Ammon's horn (tissue), 1 donor: Measurements from ENCODE around the gene PLIN1.
A peak's percentile ranks its signal among the peaks of the same experiment; 100 is the strongest.

Experiments
- DNase-seq: peaks from one replicate; pipeline ENCODE4 v3.0.0-alpha.2; 2016; ENCODE audit warnings: low spot score

PLIN1 gene

DNA sequence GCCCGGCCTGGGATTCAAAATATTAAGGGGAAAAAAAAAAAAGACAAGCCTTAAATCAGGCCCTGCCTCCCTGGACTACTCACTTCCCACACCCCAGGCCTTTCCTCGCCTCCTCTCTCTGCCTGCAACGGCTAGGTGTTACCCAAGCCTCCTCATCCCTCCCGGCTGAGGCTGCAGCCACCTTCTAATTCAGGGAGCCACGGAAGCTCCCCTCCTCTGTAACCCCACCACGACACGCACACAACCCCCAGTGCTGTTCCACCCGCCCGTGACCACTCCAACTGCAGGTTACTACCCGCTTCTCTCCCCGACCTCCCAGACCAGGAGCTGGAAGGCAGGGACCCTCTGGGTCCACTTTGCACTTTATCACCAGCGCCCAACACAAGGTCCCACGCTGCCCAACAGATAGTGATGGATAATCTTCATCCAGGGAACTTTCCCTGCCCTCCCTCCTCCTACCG lies 24.8 kb downstream of the PLIN1 start:
- DNase-seq = no peak

DNA sequence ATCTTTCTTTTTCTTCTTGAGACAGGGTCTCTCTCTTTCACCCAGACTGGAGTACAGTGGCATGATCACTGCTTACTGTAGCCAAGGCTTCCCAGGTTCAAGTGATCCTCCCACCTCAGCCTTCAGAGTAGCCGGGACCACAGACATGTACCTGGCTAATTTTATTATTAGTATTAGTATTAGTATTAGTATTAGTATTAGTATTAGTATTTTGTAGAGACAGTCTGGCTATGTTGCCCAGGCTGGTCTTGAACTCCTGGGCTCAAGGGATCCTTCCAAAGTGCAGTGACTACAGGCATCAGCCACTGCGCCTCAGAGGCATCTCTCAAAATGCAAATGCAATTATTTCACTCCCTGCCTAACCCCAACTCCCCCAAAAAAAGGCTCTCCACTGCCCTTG lies 25.6 kb downstream of the PLIN1 start:
- no peak for DNase-seq

DNA sequence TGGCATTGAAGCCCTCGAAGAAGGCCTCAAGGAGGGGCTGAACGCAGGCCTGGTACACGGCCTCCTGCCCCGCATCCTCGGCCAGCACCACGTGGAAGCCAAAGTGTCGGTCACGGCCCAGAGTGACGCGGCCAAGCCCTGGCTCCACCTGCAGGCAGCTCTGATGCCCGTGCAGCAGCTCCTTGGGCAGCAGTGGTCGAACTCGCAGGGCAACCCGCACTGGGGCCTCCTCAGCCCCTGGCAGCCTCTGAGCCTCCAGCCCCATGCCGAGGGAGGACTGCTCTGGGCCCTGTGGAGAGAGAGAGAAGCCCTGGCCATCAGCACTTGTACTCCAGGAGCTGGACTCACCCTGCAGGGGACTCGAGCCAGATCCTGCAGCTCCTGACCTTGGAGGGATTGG lies 26.5 kb downstream of the PLIN1 start:
- DNase-seq = no peak

DNA sequence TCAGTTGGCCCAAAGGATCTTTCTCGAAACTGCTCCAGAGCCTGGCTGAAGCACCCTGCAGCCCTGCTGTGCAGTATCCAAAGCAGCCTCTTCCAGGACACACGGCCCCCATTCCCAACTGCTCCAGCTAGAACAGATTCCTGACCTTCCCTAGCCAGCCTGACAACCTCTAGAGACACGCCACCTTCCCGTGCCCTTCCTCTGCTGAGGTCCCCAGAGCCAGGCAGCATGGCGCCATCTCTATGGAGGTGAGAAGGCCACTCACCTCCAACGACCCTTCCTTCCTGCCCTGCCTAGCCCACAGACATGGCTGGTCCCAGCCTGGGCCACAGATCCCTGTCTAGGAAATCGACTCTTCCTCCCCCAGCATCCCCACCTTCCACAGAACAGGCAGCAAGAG lies 27.0 kb downstream of the PLIN1 start:
- no peak for DNase-seq

DNA sequence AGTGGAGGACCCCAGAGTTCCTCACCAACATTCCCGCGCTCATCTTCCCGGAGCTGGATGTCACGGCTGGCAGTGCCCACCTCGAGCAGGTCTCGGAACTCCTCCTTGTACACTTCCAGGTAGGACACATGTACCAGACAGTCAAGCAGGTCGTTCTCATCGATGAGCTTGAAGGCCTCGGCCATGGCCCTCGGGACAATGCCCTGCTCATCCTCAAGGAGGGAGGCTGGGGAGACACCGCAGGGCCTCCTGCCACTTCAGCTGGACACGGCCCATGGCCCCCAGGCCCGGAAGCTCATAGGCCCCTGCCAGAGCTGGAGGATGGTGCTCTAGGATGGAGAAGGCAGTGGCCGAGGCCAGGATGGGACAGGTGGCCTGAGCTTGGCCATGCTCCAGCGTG lies 29.5 kb downstream of the PLIN1 start:
- no peak for DNase-seq

DNA sequence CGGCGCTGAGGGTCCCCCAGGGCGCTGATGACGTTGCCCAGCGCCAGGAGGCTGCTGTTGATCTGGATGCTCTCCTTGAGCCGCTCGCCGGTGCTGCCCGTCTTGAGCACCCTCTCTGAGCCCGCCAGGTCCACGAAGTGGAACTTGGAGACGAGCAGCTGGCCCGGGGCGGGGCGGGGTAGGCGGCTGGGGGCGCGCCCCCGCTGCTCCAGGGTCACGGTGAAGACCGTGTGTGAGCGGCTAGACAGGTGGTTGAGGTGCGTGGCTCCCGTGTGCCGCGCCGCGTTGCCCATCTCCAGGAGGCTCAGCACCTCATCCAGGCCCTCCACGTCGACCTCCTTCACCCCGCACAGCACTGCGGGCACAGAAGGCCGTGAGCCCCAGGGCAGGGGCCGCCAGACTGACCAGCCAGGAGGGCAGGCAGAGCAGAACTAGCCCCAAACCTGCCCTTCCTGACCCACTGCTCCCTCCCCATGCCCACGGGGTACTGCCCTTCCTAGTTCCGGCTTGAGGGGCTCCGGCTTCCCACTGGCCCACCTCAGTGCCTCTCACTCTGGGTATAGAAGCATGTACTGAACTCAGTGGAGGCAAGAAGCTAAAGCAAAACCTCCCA lies 30.0 kb downstream of the PLIN1 start:
- DNase-seq = no peak

DNA sequence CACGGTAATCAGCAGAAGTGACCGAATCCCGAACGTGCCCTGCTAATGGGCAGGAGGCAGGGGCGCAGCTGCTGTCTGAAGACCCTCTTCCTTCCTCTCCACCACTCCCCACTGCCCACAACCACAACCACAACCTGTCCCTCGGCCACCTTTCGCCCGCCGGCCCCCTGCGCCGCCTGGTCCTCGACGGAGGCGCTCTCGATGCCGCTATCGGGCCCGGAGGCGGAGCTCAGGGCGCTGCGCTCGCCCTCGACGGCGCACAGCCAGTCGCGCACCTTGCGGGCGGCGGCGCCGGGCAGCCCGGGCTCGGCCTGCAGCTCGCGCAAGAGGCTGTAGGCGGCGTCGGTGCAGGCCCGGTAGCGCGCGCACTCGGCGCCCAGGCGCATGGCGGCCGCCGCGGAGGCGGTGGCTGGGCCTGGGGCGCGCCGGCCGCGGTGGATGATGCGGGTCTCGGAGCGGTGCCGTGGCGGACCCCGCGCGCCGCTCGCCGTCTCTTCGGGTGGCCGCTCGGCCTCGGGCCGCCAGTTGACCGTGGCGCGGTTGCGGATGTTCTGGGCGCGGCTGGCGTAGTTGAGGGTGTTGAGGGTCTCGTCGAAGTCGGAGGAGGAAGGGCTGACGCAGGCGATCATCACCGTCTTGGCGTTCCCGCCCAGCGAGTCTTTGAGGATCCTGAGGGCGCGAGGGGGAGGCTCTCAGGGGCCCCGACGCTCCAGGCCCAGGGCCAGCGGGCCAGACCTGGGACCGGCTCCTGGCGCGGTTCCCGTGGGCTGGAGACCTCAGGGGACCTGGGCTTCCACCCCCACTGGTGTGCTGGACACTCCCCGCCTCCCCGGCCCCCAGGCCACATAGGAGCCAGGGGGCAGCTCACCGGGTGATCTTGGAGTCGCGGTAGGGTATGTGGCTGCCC lies 30.8 kb downstream of the PLIN1 start:
- no peak for DNase-seq

DNA sequence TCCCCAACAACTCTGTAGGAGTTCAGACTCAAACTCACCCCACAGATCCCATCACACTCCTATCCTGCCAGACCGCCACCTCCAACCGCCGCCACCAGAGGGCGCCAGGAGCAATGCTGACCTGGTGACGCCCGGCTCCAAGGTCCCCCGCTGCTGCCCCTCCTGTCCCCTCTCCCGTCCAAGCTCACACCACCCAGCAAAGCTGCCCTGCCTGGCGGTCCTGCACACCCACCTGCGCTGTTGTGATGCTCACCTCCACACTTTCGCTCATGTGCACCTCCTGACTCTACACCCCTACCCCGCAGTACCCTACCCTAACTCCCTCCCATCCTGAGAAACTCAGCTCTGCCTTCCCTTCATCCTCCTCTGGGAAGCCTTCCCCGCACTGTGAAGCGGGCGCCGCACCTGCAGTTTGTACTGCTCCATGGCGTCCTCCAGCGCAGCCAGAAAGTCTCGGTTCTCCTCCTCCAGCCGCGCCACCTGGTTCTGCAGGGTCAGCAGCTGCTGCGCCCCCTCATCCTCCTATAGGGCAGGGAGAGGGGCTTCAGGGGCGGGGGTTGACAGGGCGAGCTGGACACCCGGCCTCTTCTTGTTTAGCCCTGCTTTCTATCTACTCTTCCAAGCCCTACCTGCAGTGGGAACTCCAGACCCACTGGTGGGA lies 31.8 kb downstream of the PLIN1 start:
- peak; percentile 57 for DNase-seq

DNA sequence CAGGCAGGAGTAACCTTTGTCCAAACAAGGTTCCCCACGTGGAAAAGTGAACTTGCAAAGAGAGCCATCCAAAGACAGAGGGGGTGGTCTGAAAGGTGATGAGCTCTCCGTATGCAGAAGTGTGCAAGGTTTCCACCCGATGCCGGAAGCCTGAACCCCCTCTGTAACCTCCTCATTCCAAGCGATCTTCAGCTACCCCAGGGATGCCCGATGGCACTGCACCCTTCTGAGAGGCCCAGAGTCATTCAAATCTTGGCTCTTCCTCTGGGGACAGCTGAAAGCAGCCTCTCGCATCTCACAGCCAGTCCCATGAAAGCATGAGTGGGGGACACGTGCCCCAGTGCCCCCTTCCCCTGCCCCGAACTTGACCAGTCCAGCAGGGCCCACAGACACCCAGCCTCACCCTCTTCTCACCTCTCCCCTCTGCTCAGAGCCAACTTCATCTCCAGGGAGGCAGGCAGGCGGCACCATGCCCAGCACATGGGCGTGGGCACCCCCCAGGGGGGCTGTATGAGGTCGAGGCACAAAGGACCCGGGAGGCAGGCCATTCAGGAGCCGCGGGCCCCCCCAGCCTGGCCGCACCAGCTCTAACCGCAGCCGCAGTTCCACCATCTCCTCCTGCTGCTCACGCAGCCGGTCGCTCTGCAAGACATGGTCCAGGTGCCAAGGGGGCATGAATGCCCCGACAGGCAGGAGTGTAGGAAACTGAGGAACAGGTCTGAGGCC lies 32.6 kb downstream of the PLIN1 start:
- no peak for DNase-seq

DNA sequence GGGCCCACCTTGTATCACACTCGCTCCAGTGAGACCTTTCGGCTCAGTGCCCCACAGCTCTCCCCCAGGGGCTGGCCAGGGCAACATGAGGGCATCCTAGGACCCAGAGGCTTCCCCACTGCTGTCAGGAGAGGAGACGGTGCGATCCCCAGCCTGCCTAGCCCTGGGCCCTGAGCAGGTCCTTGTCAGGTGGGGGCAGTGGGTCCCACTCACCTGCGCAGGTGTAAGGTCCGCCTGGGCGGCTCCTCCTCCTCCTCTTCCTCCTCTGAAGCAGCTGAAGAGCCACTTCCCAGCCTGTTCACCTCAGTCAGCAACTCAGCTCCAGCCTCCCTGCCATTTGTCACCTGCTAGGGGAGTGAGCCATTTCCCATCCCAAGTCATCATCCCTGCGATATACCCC lies 33.5 kb downstream of the PLIN1 start:
- no peak for DNase-seq

DNA sequence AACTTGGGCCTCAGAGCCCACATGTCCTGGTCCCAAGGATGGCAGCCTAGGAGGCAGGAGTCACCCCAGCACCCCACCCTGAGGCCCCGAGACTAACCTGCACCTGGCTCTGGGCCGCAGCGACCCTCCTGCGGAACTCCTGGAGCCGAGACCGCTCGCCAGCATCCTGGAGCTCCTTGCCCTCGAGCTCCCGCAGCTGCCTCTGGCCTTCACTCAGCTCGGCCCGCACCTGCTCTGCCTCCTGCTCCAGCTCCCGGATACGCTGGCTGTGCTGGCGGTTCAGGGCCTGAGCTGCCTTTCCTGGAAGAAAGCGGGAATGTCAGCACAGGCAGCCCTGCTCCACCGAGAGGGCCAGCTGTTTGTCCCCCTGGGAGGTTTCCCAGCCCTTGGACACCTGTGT lies 37.1 kb downstream of the PLIN1 start:
- DNase-seq = no peak

DNA sequence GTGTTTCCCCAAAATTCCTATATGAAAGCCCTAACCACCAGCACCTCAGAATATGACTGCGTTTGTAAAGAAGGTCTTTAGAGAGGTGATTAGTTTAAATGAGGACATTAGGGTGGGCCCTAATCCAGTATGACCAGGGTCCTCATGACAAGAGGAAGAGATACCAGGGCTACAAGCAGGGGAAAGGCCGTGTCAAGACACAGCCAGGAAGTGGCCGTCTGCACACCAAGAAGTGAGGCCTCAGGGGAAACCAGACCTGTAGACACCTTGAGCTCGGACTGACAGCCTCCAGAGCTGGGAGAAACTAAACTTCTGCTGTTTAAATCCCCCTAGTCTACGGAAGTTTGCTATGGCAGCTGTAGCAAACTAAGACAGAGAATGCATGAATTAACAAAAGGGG lies 38.1 kb downstream of the PLIN1 start:
- DNase-seq = no peak

DNA sequence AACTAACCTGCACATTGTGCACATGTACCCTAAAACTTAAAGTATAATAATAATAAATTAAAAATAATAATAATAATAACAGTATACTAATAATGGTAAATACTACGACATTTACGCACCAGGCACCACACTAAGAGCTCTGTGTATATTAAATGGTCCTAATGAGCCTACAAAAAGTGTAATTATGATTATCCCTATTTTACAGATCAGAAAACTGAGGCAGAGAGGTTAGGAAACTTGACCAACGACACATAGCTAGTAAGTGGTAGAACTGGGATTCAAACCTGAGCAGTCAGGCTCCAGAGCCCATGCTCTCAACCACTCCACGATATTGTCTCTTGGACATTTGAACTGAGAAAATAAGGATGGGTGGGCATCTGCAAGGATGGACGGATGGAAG lies 38.9 kb downstream of the PLIN1 start:
- no peak for DNase-seq

DNA sequence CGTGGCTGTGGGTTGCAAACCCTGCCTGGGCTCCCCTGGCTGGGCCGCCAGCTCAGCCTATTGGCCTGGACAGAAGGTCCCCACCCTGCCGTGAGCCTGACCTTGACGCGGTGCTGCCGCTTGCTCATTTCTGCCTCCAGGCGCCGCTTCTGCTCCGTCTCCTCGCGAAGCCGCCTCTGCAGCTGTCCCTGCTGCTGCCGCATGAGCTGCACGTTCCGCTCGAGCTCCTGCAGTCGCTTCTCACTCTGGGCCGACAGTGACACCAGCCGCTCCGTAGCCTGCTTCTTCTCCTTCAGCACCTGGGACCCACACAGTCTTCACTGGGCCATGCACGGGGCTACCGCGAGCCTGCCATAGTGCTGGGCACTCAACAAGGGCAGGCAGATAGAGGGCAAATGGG lies 45.6 kb downstream of the PLIN1 start:
- DNase-seq = no peak

DNA sequence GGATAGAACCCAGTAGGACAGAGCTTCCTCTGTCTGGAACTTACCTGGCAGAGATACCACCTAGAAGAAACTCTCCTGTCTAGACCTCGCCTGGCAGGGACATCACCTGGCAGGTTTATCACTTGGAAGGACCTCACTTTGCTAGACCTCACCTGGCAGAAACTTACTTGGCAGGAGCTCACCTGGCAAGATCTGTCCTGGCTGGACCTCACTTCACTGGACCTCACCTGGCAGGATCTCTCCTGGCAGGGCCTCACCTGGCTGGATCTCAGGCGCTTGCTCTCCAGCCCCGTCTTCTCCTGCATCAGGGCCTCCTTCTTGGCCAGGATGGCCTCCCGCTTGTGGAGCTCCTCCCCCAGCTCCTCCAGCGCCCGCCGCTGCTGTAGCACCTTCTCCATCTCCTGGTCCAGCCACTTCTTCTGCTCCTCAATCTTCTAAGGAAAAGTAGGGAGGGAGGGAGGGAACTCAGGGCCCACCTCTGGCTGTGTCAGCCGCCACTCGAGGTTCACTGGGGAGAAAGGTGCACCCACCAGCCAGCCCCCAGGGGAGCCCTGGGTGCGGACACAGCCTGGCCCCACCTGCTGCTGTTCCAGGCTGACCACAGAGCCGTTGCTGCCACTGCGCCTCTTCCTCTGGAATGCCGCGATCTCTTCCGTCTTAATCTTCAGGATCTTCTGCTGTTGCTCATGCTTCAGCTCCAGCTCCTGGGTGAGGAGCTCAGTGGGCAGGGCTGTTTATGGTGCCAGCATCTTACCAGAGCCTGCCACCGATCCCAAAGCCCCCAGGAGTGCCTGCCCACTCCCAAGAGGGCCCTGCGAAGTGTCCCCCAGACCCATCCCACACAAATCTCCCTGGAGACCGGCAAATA lies 46.4 kb downstream of the PLIN1 start:
- DNase-seq = no peak

DNA sequence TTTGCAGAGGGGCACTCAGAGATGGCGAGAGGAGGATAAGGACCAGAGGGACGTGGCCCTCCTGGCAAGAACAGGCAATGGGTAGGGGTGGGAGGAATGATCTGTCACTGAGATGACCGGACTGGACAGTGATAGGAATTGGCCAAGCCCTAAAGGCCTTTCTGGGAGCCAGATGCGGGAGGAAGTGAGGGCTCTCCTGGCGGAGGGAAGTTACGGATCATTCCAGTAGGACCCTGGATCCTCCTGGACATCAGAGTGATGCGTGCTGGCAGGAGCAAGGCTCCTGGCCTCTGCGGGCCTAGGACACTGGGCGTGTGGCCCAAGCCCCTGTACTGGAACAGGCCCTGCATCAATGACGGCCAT lies 47.3 kb downstream of the PLIN1 start:
- DNase-seq = no peak

DNA sequence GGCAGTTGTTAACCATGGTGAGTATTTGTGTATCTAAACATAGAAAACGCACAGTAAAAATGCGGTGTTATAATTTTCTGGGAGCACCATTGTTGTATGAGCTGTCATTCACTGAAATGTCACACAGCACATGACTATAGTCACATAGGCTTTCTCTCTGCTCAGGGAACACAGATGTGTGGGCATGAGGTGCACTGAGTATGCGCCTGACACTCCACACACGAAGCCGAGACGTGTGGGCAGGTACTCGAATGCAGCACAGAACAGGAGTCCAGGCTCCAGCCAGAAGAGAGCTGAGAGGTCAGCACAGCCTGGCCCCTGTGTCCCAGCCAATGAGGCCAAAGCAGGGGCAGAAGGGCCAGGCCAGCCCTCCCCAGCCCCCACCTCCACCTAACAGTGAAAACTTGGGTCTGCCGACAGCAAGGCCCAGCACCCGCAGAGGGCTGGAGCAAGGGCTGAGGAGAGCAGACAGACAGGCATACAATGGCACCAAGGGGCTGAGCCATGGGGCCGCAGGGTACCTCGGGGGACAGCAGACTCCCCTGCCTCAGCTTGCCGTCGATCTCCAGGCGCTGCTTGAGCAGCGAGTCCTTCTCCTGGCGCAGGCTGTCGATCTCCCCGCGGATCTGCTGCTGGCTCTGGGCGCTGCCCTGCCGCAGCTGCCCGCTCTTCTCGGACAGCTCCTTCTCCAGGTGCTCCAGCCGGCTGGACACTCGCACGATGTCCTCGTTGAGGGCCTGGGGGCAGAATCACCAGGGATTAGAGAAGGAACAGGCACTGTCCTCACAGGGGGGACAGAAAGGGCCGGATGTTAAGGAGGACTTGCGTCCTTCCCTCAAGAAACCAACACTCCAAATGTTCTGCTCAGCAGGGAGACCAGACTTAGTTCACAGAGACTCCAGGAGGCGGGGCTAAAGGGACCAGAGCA lies 47.9 kb downstream of the PLIN1 start:
- no peak for DNase-seq

DNA sequence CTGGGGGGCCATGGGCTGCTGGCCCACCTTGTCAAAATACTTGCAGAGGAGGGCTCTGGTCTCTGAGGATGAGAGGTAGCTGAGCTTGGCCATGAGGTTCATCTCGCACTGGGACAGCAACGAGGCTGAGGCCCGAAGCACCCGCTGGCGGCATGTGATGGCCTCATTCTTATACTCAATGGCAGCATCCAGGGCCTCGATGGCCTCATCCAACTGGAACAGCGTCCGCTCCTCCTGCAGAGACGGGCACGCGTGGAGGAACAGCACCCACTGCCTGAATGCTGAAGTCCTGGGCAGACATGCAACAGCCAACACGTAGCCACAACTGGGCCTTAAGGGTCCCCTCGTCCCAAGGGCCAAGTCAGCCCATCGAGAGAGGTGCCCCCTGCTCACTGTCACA lies 48.9 kb downstream of the PLIN1 start:
- DNase-seq = no peak

DNA sequence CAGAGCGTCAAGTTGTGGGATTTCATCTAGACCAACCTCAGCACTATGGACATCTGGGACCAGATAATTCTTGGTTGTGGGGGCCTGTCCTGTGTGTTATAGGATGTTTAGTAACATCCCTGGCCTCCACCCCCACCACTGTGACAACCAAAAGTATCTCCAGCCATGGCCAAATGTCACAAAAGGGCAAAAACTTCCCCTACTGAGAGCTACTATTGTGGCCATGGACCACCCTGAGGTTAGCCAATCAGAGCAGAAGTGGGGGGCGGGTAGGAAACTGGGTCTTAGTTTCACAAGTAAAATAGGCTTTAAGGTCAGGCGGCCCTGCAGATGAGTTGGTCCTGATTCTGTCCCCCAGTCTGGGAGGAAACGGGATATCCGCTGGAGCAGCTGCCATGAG lies 49.3 kb downstream of the PLIN1 start:
- DNase-seq = no peak
